HTERT RPE-1 (cell line): ENCODE data around the gene FRMD5.
"Not testable (repeated sequence)": the region's sequence is repeated elsewhere in the genome, so short reads cannot be mapped to it uniquely, and the experiment has no call there.

Experiments used
- in situ Hi-C: fragments of 300-500 bp; cut with MboI; formaldehyde crosslinking; loops from 4 replicates; pipeline ENCODE4 v1.14.3; 2020; ENCODE audit warnings: low sequenced_read_pairs

Gene FRMD5

DNA sequence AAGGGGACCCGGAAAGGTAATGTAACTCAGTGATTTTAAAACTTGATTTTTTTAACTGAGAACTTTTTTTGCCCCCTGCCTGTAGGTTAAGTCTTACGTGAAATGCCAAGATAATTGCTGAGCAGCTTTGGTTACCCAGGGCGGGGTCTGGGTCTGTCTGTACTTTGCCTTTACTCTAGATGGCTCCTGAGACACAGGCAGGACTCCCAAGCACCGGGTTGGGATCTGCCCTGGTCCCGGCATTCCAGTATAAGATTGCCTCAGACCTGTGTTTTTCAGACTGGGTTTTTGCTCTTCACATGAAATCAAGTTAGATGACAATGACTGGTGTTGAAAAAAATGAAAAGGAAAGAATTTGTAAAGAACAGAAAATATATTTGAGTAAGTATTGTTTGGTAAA is 328.0 kb downstream of the FRMD5 start:
- in situ Hi-C loops = no loop called here

DNA sequence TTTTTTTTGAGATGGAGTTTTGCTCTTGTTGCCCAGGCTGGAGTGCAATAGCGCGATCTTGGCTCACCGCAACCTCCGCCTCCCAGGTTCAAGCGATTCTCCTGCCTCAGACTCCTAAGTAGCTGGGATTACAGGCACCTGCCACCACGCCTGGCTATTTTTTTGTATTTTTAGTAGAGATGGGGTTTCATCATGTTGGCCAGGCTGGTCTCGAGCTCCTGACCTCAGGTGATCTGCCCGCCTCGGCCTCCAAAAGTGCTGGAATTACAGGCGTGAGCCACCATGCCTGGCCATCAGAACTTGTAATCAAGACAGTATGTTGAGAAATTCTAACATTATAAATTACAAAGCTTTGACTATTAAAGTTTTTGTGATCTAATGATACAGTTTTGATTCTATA is 328.4 kb downstream of the FRMD5 start:
- in situ Hi-C loops = not testable (repeated sequence)

DNA sequence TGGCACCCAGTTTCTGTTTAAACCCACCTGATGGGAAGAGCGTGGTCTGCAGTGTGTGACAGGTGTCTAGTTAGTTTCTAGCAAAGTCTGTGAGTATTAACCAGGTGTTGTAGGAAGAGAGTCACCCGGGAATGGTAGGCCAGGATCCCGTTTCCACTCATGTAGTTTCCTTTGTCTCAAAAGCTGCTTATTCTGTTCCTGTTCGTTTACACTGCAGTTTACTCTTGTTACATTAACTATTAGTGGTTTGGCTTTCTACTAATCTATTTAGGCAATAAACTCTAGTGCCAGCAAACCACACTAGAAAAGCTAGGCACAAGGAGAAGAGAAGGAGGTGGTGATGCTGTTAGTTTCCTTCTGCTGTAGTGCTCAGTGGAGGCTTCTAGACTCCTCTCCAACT is 335.5 kb downstream of the FRMD5 start:
- in situ Hi-C loops = no loop called here

- in situ Hi-C loops = no loop called here
These were observed 340.3 kb downstream of the FRMD5 start for GRCh38 chr15:43854801-43855200.

DNA sequence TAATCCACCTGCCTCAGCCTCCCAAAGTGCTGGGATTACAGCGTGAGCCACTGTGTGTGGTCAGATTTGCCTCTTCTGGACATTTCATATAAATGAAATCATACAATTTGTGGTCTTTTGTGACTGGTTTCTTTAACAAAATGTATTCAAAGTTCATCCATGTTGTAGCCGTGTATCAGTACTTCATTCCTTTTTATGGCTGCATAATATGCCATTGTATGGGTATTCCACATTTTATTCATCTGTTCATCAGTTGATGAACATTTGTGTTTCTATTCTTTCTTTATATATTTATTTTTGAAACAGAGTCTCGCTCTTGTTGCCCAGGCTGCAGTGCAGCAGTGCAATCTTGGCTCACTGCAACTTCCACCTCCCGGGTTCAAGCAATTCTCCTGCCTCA is 342.5 kb downstream of the FRMD5 start:
- in situ Hi-C loops = no loop called here

DNA sequence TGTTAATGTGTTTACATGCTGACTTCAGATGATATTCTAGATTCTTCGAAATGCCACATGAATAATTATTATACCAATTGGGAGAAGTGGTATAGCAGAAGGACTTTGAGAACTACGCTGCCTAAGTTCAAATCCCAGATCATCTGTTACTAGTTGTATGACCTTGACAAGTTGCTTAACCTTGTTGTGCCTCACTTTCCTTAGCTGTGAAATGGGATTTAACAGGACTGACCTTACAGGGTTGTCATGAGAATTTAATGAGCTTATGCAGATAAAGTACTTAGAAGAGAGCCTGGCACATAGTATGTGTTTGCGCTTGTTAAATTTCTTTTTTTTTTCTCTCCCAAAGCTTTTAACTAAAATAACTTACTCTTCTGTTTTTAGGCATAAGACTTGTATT is 343.8 kb downstream of the FRMD5 start:
- in situ Hi-C loops = no loop called here

- in situ Hi-C loops = no loop called here
These were observed 349.6 kb downstream of the FRMD5 start for GRCh38 chr15:43845421-43845820.

GRCh38 chr15:43832485-43832884 is 362.6 kb downstream of the FRMD5 start:
- in situ Hi-C loops = not testable (repeated sequence)

DNA sequence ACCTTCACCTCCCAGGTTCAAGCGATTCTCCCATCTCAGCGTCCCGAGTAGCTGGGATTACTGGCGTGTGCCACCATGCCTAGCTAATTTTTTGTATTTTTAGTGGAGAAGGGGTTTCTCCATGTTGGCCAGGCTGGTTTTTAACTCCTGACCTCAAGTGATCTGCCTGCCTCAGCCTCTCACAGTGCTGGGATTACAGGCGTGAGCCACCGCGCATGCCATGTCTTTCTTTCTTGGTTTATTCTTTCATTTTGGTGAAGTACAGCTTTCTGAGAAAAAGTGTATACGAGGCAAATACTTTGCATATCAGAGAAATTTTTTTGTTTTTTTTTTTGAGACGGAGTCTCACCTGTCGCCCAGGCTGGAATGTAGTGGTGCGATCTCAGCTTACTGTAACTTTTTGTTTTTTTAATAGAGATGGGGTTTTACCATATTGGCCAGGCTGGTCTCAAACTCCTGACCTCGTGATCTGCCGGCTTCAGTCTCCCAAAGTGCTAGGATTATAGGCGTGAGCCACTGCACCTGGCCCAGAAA is 363.5 kb downstream of the FRMD5 start:
- in situ Hi-C loops = not testable (repeated sequence)

DNA sequence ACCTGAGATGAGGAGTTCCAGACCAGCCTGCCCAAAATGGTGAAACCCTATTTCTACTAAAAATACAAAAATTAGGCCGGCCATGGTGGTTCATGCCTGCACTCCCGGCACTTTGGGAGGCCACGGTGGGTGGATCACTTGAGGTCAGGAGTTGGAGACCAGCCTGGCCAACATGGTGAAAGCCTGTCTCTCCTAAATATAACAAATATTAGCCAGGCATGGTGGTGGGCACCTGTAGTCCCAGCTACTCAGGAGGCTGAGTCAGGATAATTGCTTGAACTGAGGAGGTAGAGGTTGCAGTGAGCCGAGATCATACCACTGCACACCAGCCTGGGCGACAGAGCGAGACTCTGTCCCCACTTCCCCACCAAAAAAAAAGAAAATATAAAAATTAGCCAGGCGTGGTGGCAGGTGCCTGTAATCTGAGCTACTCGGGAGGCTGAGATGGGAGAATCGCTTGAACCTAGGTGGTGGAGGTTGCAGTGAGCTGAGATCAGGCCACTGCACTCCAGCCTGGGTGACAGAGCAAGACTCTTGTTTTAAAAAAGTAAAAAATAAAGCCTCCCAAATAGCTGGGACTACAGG is 364.3 kb downstream of the FRMD5 start:
- in situ Hi-C loops = not testable (repeated sequence)

DNA sequence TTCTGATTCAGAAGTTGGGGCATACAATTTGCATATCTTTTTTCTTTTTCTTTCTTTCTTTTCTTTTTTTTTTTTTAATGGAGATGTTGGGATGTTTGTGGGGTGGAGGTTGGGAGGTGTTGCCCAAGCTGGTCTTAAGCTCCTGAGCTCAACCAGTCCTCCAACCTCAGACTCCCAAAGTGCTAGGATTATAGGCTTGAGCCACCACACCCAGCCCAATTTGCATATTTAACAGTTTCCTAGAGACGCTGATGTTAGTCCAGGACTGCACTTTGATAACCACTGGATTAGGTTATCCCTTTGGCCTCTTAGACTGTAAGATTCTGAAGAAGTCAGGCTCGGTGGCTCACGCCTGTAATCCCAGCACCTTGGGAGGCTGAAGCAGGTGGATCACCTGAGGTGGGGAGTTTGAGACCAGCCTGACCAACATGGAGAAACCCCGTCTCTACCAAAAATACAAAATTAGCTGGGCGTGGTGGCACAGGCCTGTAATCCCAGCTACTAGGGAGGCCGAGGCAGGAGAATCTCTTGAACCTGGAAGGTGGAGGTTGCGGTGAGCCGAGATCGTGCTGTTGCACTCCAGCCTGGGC is 365.0 kb downstream of the FRMD5 start:
- in situ Hi-C loops = not testable (repeated sequence)

- in situ Hi-C loops = no loop called here
These were observed 366.9 kb downstream of the FRMD5 start for GRCh38 chr15:43828061-43828657.

DNA sequence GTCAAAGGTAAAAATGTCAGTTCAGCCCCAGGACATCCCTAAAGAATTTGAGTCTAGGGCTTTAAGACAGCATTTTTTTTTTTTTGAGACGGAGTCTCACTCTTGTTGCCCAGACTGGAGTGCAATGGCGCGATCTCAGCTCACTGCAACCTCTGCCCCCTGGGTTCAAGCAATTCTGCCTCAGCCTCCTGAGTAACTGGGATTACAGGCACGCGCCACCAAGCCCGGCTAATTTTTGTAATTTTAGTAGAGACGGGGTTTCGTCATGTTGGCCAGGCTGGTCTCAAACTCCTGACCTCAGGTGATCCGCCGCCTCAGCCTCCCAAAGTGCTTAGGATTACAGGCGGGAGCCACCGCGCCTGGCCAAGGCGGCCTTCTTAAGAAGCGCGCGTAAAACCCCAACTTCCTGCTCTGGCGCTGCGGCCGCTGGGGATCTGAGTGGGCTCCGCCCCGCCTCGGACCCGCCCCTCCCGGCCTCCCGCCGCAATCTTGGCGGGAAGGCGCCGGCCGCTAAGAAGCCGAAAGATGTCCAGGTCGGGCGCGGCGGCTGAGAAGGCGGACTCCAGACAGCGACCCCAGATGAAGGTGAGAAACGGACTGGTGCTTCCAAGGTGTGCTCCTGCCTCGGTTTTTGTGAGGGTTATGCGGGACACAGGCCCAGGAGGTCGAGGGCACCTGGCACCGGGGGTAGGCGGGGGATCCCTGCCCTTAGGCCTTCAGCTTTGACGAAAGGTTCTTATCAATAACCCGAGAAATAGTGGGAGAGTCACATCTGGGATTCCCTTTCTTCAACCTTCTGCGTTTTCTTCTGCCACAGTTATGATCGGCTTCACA is 368.3 kb downstream of the FRMD5 start, which contains the start of gene WDR76:
Gene WDR76, plus strand, starts transcription at position 495 of the 834 bp plus-strand sequence. Its CDS starts 31 bp downstream, at position 526.
- in situ Hi-C loops = no loop called here

DNA sequence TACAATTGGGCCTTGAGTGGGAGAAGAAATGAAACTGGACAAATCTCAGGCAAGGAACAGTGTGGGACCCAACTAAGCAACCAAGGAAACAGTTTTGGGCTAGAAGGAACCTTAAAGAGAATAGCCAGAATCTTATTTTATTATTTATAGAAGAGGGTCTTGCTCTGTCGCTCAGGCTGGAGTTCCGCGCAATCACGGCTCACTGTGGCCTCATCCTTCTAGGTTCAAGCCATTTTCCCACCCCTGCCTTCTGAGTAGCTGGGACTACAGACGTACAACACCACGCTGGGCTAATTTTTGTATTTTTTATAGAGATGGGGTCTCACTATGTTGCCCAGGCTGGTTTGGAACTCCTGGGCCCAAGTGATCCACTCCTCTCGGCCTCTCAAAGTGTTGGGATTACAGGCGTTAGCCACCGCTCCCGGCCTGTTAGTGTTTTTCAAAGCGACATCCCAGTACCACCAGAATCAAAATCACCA is 369.0 kb downstream of the FRMD5 start:
- in situ Hi-C loops = no loop called here

DNA sequence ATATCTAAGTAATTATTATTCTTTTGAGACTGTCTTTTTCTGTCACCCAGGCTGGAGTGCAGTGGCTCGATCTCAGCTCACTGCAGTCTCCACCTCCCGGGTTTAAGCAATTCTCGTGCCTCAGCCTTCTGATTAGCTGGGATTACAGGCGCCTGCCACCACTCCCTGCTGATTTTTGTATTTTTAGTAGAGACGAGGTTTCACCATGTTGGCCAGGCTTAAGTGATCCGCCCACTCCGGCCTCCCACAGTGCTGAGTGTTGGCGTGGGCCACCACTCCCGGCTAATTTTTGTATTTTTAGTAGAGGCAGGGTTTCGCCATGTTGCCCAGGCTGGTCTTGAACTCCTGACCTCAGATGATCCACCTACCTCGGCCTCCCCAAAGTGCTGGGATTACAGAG is 369.8 kb downstream of the FRMD5 start:
- in situ Hi-C loops = not testable (repeated sequence)

DNA sequence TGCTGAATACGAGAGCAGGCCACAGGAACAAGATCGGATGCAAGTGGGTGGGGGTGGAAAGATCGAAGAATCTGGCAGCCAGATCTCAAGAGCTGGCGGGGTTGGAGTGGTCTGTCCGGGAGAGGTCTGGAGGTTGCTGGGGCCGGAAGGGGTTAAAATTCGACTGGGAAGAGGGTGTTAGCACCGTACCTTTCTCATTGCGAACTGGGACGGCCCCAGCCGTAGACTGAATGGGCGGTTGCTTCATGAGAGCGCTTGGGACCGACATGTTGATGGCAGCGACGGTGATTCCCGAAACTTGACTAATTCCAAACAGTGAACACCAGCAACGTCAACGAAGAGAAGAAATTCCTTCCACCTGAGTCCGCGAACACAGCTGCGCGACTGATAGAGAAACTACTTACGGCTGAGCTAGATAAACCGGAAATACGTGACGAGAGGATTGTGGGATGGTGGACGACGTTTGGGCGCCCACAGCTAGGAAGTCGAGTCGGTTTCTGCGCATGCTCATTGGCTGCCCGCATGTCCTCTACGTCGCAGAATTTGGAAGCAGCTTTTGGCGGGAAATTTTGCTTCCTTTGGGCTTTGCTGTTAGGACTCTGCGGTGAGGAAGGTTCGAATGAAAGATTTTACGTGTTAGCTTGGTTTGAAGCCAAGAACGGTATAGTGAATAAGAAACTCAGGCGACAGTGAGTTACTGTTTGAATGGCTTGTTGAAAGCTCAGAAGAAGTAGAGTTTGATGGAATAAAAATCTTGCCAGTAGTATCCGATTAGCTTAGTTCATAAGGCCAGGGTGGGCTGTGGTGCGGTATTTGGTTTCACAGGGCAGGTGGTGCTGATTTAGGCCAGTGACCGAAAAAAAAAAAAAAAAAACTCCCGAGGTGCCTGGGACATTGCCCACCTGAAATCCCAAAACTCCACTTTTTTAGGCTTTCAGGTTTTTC is 370.5 kb downstream of the FRMD5 start, which contains the start of gene MFAP1:
Gene MFAP1, minus strand, starts transcription at position 389 of the 945 bp plus-strand sequence. Its CDS starts 121 bp downstream, at position 268.
- in situ Hi-C loops = no loop called here

DNA sequence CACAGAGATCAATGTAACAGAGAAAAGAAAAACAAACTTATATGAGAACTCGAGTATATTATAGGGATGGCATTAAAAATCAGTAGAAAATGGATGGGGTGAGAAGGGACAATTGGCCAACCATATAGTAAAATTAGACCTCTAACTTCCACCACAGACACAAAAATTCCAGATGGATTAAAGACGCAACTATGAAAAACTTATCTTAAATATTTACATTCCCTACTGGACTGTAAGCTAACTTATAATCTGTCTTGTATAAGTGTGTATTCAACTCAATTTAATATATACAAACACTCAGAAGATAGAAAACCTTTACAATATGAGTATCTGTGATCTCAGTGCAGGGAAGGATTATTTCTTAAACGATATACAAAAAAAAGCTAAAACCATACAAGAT is 373.6 kb downstream of the FRMD5 start:
- in situ Hi-C loops = no loop called here
